ENCODE results near the gene KIF26B.

The KIF26B gene

DNA sequence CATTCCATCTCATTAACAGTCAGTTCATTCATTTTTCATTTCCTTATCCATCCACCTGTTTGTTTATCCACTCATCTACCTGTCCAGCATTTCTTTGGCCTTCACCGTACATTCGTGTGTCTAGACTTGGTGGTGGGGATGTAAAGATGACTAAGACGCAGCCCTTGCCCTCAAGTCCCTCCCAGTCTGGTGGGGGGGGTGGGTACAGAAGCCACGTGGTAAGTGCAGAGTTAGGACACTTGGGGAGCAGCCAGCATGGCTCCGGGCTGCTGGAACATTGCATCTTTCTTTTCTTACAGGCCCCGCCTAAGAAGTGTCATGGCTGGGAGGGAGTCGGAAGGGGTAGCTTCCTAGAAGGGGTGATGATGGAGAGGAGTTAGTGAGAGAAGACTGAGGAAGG, 17.2 kb downstream of the KIF26B start:
- no peaks in the 10 kb centered on the region for H3K36me3 ChIP-seq (ENCODE audit: insufficient read depth, low read length)
- H4K20me1 ChIP-seq (ENCODE audit: insufficient read depth, low read length, poor library complexity, severe bottlenecking) = no peaks in the 10 kb centered on the region
- no peak overlapping the region for H3K4me2 ChIP-seq (ENCODE audit: low read depth, low read length, poor library complexity, severe bottlenecking)
- TF ChIP-seq, protein P1, sequence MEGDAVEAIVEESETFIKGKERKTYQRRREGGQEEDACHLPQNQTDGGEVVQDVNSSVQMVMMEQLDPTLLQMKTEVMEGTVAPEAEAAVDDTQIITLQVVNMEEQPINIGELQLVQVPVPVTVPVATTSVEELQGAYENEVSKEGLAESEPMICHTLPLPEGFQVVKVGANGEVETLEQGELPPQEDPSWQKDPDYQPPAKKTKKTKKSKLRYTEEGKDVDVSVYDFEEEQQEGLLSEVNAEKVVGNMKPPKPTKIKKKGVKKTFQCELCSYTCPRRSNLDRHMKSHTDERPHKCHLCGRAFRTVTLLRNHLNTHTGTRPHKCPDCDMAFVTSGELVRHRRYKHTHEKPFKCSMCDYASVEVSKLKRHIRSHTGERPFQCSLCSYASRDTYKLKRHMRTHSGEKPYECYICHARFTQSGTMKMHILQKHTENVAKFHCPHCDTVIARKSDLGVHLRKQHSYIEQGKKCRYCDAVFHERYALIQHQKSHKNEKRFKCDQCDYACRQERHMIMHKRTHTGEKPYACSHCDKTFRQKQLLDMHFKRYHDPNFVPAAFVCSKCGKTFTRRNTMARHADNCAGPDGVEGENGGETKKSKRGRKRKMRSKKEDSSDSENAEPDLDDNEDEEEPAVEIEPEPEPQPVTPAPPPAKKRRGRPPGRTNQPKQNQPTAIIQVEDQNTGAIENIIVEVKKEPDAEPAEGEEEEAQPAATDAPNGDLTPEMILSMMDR (conservative IDR thresholded peaks at IDR 0.05; ENCODE audit: low read length) = no peak
- no peak for TF ChIP-seq EZH2phosphoT487 (IDR thresholded peaks at IDR 0.05; ENCODE audit: borderline replicate concordance)
- no peak overlapping the region for H3K4me3 ChIP-seq (ENCODE audit: low read length, poor library complexity, severe bottlenecking)
- H3K4me1 ChIP-seq (ENCODE audit: insufficient read depth, low read length, poor library complexity, severe bottlenecking) = peaks cover 30% of the 10 kb centered on the region
- H3K27me3 ChIP-seq (ENCODE audit: insufficient read depth, low read length, poor library complexity, severe bottlenecking) = no peaks in the 10 kb centered on the region
- H3K9ac ChIP-seq (ENCODE audit: low read depth, low read length, poor library complexity, severe bottlenecking) = no peak overlapping the region
- no peaks in the 10 kb centered on the region for H3K79me2 ChIP-seq (ENCODE audit: insufficient read depth, low read length)
- no peaks in the 10 kb centered on the region for H3K9me3 ChIP-seq (ENCODE audit: insufficient read depth, low read depth, low read length)
- no peak overlapping the region for H2AFZ ChIP-seq (ENCODE audit: low read length)
- H3K9me2 ChIP-seq (replicated peaks; ENCODE audit: low read depth, low read length) = no peaks in the 10 kb centered on the region
- no peaks in the 10 kb centered on the region for H3F3A ChIP-seq (ENCODE audit: low read depth)

- Histone ChIP-seq H4K20me1 (ENCODE audit: insufficient read depth, low read length, poor library complexity, severe bottlenecking) (no peaks in the 10 kb centered on the region), H3K9ac (ENCODE audit: low read depth, low read length, poor library complexity, severe bottlenecking) (no peak overlapping the region), H3F3A (ENCODE audit: low read depth) (no peaks in the 10 kb centered on the region), H3K9me2 (replicated peaks; ENCODE audit: low read depth, low read length) (no peaks in the 10 kb centered on the region), H3K4me1 (ENCODE audit: insufficient read depth, low read length, poor library complexity, severe bottlenecking) (peaks cover 30% of the 10 kb centered on the region), H2AFZ (ENCODE audit: low read length) (no peak overlapping the region), H3K79me2 (ENCODE audit: insufficient read depth, low read length) (no peaks in the 10 kb centered on the region), H3K4me2 (ENCODE audit: low read depth, low read length, poor library complexity, severe bottlenecking) (no peak overlapping the region), H3K27me3 (ENCODE audit: insufficient read depth, low read length, poor library complexity, severe bottlenecking) (no peaks in the 10 kb centered on the region), H3K36me3 (ENCODE audit: insufficient read depth, low read length) (no peaks in the 10 kb centered on the region), H3K4me3 (ENCODE audit: low read length, poor library complexity, severe bottlenecking) (no peak overlapping the region), H3K9me3 (ENCODE audit: insufficient read depth, low read depth, low read length) (no peaks in the 10 kb centered on the region)
- TF ChIP-seq, protein P1 (conservative IDR thresholded peaks at IDR 0.05; ENCODE audit: low read length) = no peak
- no peak for TF ChIP-seq EZH2phosphoT487 (IDR thresholded peaks at IDR 0.05; ENCODE audit: borderline replicate concordance)
These were observed 18.0 kb downstream of the KIF26B start for GRCh38 chr1:245172829-245173228.

DNA sequence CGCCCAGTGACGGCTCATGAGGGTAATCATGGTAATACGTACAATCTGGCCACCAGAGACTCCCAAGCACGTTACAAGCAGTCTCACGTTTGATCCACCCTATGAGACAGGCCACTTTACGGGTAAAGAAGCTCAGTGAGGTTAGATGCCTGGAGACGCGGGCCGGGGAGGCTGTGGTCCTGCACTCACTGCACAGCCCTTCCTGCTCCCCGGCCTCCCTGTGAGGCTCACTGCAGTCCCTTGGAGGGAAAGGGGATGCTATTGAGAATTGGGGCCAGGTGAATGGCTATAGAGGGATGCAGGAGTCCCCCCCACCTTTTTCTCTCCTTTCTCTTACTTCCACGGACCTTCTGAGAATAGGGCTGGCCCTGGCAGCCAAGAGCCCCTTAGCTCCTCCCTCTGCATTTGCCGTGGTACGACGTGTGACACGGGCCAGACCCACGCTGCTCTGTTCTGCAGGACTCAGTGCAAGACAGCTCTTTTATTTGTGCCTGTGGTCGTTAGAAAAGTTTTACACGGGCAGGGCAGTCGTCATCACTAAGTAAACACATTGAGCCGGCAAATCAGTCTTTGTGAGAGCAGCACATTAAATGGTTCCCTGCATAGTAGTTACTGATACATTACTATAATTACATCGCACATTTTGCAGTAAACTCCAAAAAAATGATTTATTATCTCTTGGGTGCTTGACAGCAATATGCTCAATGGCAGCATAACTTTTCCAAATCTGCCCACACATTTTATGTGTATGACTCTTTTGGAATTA, 18.8 kb downstream of the KIF26B start:
- TF ChIP-seq, protein P1 (conservative IDR thresholded peaks at IDR 0.05; ENCODE audit: low read length) = no peak
- TF ChIP-seq EZH2phosphoT487 (IDR thresholded peaks at IDR 0.05; ENCODE audit: borderline replicate concordance) = no peak
- Histone ChIP-seq H3K27me3 (ENCODE audit: insufficient read depth, low read length, poor library complexity, severe bottlenecking) (no peaks in the 10 kb centered on the region), H3K4me1 (ENCODE audit: insufficient read depth, low read length, poor library complexity, severe bottlenecking) (peaks cover 26% of the 10 kb centered on the region), H3K9me2 (replicated peaks; ENCODE audit: low read depth, low read length) (no peaks in the 10 kb centered on the region), H3K9me3 (ENCODE audit: insufficient read depth, low read depth, low read length) (no peaks in the 10 kb centered on the region), H3K36me3 (ENCODE audit: insufficient read depth, low read length) (no peaks in the 10 kb centered on the region), H2AFZ (ENCODE audit: low read length) (no peak overlapping the region), H3K4me2 (ENCODE audit: low read depth, low read length, poor library complexity, severe bottlenecking) (no peak overlapping the region), H3F3A (ENCODE audit: low read depth) (no peaks in the 10 kb centered on the region), H3K9ac (ENCODE audit: low read depth, low read length, poor library complexity, severe bottlenecking) (no peak overlapping the region), H3K4me3 (ENCODE audit: low read length, poor library complexity, severe bottlenecking) (no peak overlapping the region), H3K79me2 (ENCODE audit: insufficient read depth, low read length) (no peaks in the 10 kb centered on the region), H4K20me1 (ENCODE audit: insufficient read depth, low read length, poor library complexity, severe bottlenecking) (no peaks in the 10 kb centered on the region)

All from Loucy (cell line).